Liver (tissue), 3 donors: ENCODE measurements around the gene NCOA3.

Experiments used
- HNF4A ChIP-seq, 2 donors: conservative IDR thresholded peaks; 2 replicates each; pipeline ENCODE4 v1.6.1; 2016; ENCODE audit warnings: antibody characterized with exemption in 2 of 2, mild to moderate bottlenecking in 2 of 2
- RAD21 ChIP-seq, 2 donors: IDR thresholded peaks; 2 replicates each; pipeline ENCODE4 v1.6.1; 2016; ENCODE audit warnings: antibody characterized with exemption in 2 of 2, mild to moderate bottlenecking in 2 of 2
- YY1 ChIP-seq: IDR thresholded peaks from 2 replicates; pipeline ENCODE4 v1.6.1; 2016; ENCODE audit warnings: antibody characterized with exemption, mild to moderate bottlenecking
- TF ChIP-seq, protein P1 (sequence below): fragments of 150-350 bp; IDR thresholded peaks from 2 replicates; pipeline ENCODE4 v1.5.1; 2017; ENCODE audit warnings: improper control_type of control experiment, low read depth, low read length; ENCODE audit not compliant: missing input control
- donor health status: healthy.
- donor health status: healthy.

DNA sequence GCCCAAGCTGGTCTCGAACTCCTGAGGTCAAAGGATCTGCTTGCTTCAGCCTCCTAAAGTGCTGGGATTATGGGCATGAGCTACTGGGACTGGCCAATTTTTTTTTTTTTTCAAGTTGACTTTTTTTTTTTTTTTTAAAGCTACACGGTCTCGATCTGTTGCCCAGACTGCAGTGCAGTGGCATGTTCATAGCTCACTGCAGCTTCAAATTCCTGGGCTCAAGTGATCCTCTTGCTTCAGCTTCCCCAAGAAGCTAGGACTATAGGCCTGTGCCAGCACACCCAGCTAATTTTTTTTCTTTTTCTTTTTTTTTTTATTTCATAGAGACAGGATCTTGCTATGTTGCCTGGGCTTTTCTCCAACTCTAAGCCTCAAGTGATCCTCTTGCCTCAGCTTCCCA lies 59.5 kb downstream of the NCOA3 start:
- TF ChIP-seq RAD21 (IDR thresholded peaks at IDR 0.05) = no peak
- no peak for TF ChIP-seq YY1
- TF ChIP-seq HNF4A (conservative IDR thresholded peaks at IDR 0.05) = no peak
- TF ChIP-seq, protein P1, sequence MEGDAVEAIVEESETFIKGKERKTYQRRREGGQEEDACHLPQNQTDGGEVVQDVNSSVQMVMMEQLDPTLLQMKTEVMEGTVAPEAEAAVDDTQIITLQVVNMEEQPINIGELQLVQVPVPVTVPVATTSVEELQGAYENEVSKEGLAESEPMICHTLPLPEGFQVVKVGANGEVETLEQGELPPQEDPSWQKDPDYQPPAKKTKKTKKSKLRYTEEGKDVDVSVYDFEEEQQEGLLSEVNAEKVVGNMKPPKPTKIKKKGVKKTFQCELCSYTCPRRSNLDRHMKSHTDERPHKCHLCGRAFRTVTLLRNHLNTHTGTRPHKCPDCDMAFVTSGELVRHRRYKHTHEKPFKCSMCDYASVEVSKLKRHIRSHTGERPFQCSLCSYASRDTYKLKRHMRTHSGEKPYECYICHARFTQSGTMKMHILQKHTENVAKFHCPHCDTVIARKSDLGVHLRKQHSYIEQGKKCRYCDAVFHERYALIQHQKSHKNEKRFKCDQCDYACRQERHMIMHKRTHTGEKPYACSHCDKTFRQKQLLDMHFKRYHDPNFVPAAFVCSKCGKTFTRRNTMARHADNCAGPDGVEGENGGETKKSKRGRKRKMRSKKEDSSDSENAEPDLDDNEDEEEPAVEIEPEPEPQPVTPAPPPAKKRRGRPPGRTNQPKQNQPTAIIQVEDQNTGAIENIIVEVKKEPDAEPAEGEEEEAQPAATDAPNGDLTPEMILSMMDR = no peak
